Endodermal cell (in vitro differentiated cells): ENCODE data around the gene RASGRF2. TPM values are rescaled to one million over a fixed set of nuclear protein-coding genes. Genes with fewer than 3 reads are reported as not detected.

Experiments used
- DNase-seq: peaks from one replicate; pipeline ENCODE4 v3.0.0-alpha.2; 2017
- H3K27ac ChIP-seq: 2 replicates; pipeline ENCODE4 v1.5.1; 2013; ENCODE audit warnings: mild to moderate bottlenecking, low read depth, low read length, moderate library complexity
- H3K27me3 ChIP-seq: 2 replicates; pipeline ENCODE4 v1.6.1; 2013; ENCODE audit warnings: mild to moderate bottlenecking, low read length, moderate library complexity; ENCODE audit not compliant: insufficient read depth, control insufficient read depth, poor library complexity, severe bottlenecking
- H3K36me3 ChIP-seq: 2 replicates; pipeline ENCODE4 v1.7.0; 2013; ENCODE audit warnings: mild to moderate bottlenecking, low read length, moderate library complexity; ENCODE audit not compliant: control insufficient read depth, insufficient read depth
- H3K4me1 ChIP-seq: one replicate; pipeline ENCODE4 v1.7.0; 2013; ENCODE audit warnings: low read length; ENCODE audit not compliant: control insufficient read depth, insufficient read depth
- H3K4me3 ChIP-seq: 2 replicates; pipeline ENCODE4 v1.5.1; 2013; ENCODE audit warnings: mild to moderate bottlenecking, low read length, moderate library complexity
- H3K9ac ChIP-seq: 2 replicates; pipeline ENCODE4 v1.6.1; 2013; ENCODE audit warnings: mild to moderate bottlenecking, low read length, moderate library complexity; ENCODE audit not compliant: poor library complexity, severe bottlenecking; ENCODE audit errors: extremely low read depth
- H3K9me3 ChIP-seq: 2 replicates; pipeline ENCODE4 v1.6.1; 2013; ENCODE audit warnings: mild to moderate bottlenecking, low read length, moderate library complexity; ENCODE audit not compliant: control insufficient read depth
- H3K27ac Mint-ChIP-seq: 2 replicates; pipeline ENCODE4 v1.8.0; 2020; ENCODE audit warnings: mixed read lengths
- H3K27me3 Mint-ChIP-seq: 2 replicates; pipeline ENCODE4 v1.8.0; 2021; ENCODE audit warnings: mild to moderate bottlenecking, mixed read lengths; ENCODE audit not compliant: insufficient read depth
- H3K36me3 Mint-ChIP-seq: 2 replicates; pipeline ENCODE4 v1.8.0; 2020; ENCODE audit warnings: low read depth, mixed read lengths
- H3K4me1 Mint-ChIP-seq: 2 replicates; pipeline ENCODE4 v1.8.0; 2020; ENCODE audit warnings: mixed read lengths
- H3K4me3 Mint-ChIP-seq: 2 replicates; pipeline ENCODE4 v1.8.0; 2020; ENCODE audit warnings: mild to moderate bottlenecking, moderate library complexity, mixed read lengths
- H3K9me3 Mint-ChIP-seq: 2 replicates; pipeline ENCODE4 v1.8.0; 2020; ENCODE audit warnings: mild to moderate bottlenecking, mixed read lengths
- WGBS, 2 experiments: methylation state at CpG; one replicate each; pipeline versions ENCODE4 v1.1.5 to v1.1.7; 2013; ENCODE audit warnings: missing lambda C conversion rate in 2 of 2, mixed read lengths in 1 of 2; ENCODE audit not compliant: insufficient coverage in 1 of 2, insufficient read length in 1 of 2; 5-methylcytosine and 5-hydroxymethylcytosine counted together
- total RNA-seq, 2 donors: library from RNA; stranded (reverse); fragmentation: NEBNext Ultra II Directional in 1 of 2; extraction: Animal tissue kit (Norgen Biotek cat#: 25700) in 1 of 2; gene quantifications; 2 replicates in 1 of 2; 3 replicates in 1 of 2; pipeline ENCODE4 v1.2.1, GENCODE V29; 2021
- TF ChIP-seq, protein P1 (sequence below): fragments of 200-600 bp; sonication (generic); conservative IDR thresholded peaks from 2 replicates; pipeline ENCODE4 v1.5.0; 2021; ENCODE audit warnings: antibody characterized with exemption, mild to moderate bottlenecking

Gene RASGRF2
- total RNA-seq, 2 donors from 2014 or later, result 0.64 to 14.4 TPM

DNA sequence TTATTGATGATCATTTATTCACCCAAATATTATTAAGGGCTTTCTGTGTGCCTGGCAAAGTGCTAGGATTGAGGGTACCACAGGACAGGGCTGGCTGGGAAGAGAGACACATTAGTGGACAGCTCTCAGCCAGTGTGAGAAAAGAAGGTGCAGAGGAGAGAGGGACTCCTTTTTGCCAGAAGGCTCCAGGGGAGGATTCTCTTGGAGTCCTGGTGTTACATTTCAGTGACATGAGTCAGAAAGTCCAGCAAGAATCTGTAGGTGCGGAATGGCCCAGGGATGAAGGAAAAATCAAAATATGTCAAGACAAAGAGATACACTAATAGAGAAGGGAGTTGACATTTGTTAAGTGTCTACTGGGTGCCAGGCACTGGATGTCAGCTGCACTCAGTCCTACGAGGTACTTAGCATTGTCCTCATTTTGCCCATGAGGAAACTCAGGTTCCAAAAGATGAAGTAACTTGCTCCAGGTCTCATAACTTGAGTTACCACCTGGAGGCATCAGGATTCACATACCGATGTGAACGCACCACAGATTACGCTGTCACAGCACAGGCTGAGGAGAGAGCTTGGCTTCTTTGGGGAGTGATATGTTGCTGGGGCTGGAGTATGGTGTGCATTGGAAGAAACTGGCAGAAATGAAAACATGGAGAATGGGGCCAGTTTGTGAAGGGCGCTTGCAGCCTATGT is 60.5 kb downstream of the RASGRF2 start:
- Histone ChIP-seq H3K4me3 (no peak overlapping the region), H3K9me3 (no peaks in the 10 kb centered on the region), H3K4me1 (no peaks in the 10 kb centered on the region), H3K27me3 (no peaks in the 10 kb centered on the region), H3K36me3 (no peaks in the 10 kb centered on the region), H3K9ac (no peak overlapping the region), H3K27ac (no peak overlapping the region)
- WGBS, 2 experiments, result 92 to 95% methylated on average over 3 to 6 of the region's 6 CpGs
- no peaks in the 10 kb centered on the region for H3K27me3 Mint-ChIP-seq
- no peak overlapping the region for H3K27ac Mint-ChIP-seq
- H3K36me3 Mint-ChIP-seq, result no peaks in the 10 kb centered on the region
- TF ChIP-seq, protein P1, sequence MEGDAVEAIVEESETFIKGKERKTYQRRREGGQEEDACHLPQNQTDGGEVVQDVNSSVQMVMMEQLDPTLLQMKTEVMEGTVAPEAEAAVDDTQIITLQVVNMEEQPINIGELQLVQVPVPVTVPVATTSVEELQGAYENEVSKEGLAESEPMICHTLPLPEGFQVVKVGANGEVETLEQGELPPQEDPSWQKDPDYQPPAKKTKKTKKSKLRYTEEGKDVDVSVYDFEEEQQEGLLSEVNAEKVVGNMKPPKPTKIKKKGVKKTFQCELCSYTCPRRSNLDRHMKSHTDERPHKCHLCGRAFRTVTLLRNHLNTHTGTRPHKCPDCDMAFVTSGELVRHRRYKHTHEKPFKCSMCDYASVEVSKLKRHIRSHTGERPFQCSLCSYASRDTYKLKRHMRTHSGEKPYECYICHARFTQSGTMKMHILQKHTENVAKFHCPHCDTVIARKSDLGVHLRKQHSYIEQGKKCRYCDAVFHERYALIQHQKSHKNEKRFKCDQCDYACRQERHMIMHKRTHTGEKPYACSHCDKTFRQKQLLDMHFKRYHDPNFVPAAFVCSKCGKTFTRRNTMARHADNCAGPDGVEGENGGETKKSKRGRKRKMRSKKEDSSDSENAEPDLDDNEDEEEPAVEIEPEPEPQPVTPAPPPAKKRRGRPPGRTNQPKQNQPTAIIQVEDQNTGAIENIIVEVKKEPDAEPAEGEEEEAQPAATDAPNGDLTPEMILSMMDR, result no peak
- H3K9me3 Mint-ChIP-seq, result no peaks in the 10 kb centered on the region
- no peak overlapping the region for H3K4me3 Mint-ChIP-seq
- H3K4me1 Mint-ChIP-seq, result peaks cover 8% of the 10 kb centered on the region
- no peak for DNase-seq

DNA sequence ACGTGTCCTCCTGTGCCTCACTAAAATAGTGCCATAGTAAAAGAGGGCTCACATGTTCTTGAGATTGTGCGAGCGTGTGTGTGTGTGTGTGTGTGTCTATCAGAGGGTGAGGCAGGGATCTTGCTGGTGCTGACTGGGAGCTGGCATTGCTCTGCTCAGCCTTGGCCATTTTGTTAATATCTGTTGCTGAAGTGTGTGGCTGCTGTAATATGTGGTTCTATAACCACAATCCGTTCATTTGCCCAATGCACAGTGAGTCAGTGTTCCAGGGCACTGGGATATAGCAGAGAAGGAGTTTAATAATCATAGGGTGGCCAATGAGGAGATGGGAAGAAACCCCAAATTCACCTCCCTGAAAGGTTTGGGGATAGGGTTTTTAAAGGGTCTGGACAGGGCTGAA is 61.3 kb downstream of the RASGRF2 start:
- TF ChIP-seq, protein P1, result no peak

GRCh38 chr5:81021951-81022687 is 62.0 kb downstream of the RASGRF2 start:
- DNase-seq, result no peak
- Mint-ChIP-seq H3K27me3 (no peaks in the 10 kb centered on the region), H3K4me1 (no peaks in the 10 kb centered on the region), H3K36me3 (no peaks in the 10 kb centered on the region), H3K27ac (no peak overlapping the region), H3K4me3 (no peak overlapping the region), H3K9me3 (no peaks in the 10 kb centered on the region)
- 93% methylated on average over 7 to 10 of the region's 10 CpGs for WGBS, 2 experiments
- TF ChIP-seq, protein P1, result no peak
- Histone ChIP-seq H3K9ac (no peak overlapping the region), H3K9me3 (no peaks in the 10 kb centered on the region), H3K36me3 (no peaks in the 10 kb centered on the region), H3K4me1 (no peaks in the 10 kb centered on the region), H3K27ac (no peak overlapping the region), H3K4me3 (no peak overlapping the region), H3K27me3 (no peaks in the 10 kb centered on the region)

More for the DNA sequence above, 61.3 kb downstream of the RASGRF2 start:
- H3K9ac ChIP-seq, result no peak overlapping the region
- H3K9me3 ChIP-seq, result no peaks in the 10 kb centered on the region
- no peak overlapping the region for H3K4me3 Mint-ChIP-seq
- H3K4me3 ChIP-seq, result no peak overlapping the region
- H3K27me3 ChIP-seq, result no peaks in the 10 kb centered on the region
- H3K4me1 Mint-ChIP-seq, result no peaks in the 10 kb centered on the region
- no peaks in the 10 kb centered on the region for H3K4me1 ChIP-seq
- no peaks in the 10 kb centered on the region for H3K9me3 Mint-ChIP-seq
- H3K27ac Mint-ChIP-seq, result peak overlapping the region; percentile 12
- no peaks in the 10 kb centered on the region for H3K36me3 ChIP-seq
- H3K27me3 Mint-ChIP-seq, result no peaks in the 10 kb centered on the region
- no peak for DNase-seq
- no peaks in the 10 kb centered on the region for H3K36me3 Mint-ChIP-seq
- no peak overlapping the region for H3K27ac ChIP-seq
- WGBS, 2 experiments, result 90 to 100% methylated on average over 2 to 4 of the region's 4 CpGs
